NCI-H1105 treated with DMSO at 0.1 percent for 48 hours (cell line): ENCODE data around the gene RASAL1.

ENCODE experiments used
- DNase-seq: peaks from one replicate; lab custom pipeline; 2025; lab: John Stamatoyannopoulos, UW

The RASAL1 gene

GRCh38 chr12:113115455-113116126 lies 20.0 kb downstream of the RASAL1 start:
- no peak for DNase-seq

DNA sequence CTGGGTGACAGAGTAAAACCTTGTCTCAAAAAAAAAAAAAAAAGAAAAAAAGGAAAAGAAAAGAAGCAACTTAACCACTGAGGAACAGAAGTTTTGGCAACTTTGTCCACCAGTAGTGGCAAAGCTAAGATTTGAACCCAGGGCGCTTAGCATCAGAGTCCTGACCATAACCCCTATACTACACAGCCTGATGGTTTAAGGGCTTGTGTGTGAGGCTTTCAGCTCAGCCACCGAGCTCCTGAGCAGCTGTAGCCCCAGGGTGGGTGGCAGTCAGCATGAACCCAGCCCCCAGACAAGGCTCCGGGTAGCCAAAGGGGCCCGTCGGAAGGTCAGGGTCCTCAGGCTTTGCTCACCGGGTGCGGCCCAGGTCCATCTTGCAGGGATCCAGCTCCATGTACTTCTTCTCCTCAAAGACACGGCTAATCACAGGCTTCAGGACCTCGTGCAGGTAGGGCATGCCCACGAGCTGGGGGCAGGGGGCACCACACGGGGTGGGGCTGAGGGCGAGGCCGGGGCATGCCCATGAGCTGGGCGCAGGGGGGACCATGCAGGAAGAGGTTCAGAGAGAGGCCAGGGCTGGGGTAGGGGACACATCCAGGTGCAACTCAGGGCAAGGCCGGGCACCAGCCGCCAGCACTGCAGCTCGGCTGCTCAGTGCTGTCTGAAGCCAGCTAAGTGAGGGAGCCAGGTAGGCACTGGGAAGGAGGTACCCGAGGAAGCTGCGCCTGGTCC lies 20.9 kb downstream of the RASAL1 start:
- no peak for DNase-seq

GRCh38 chr12:113113397-113113796 lies 22.2 kb downstream of the RASAL1 start:
- DNase-seq: no peak

- no peak for DNase-seq
Observed at GRCh38 chr12:113112043-113112899, 23.3 kb downstream of the RASAL1 start.

GRCh38 chr12:113111247-113111646 lies 24.3 kb downstream of the RASAL1 start:
- DNase-seq: no peak

- no peak for DNase-seq
Observed at GRCh38 chr12:113109872-113110599, 25.5 kb downstream of the RASAL1 start.

- no peak for DNase-seq
Observed at GRCh38 chr12:113109360-113109759, 26.2 kb downstream of the RASAL1 start.

GRCh38 chr12:113108308-113108707 lies 27.3 kb downstream of the RASAL1 start:
- DNase-seq: no peak

- no peak for DNase-seq
Observed at GRCh38 chr12:113106361-113106760, 29.2 kb downstream of the RASAL1 start.

DNA sequence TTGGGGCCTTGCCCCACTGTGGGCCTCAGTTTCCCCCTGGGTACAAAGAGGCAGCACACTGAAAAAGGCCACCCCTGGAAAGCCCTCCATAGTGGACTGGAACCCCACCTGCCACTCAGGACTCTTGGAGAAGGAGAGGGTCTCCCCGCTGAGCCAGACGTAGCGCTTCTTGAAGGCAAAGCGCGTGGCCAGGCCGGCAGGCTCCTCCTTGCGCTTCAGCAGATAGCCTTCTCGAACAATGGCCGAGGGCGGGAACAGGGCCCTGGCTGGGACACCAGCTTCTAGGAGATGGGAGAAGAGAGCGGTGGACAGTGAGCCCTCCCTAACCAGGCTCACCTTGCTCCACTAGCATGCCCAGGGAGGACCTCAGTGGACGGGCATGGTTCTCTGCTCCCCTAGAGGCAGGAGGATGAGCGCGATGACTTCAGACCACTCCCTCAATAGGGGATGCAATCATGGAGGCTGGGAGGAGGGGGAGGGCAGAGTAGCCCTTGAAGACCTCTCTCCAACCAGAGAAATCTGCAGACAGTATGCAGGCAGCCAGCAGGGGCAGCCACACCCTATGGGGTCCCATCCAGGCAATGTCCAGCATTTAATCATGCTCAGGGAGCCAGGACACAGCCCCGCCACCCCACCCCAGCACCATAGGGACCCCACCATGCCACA lies 29.8 kb downstream of the RASAL1 start:
- DNase-seq: no peak

- DNase-seq: no peak
Observed at GRCh38 chr12:113104953-113105510, 30.5 kb downstream of the RASAL1 start.

- DNase-seq: no peak
Observed at GRCh38 chr12:113103756-113104450, 31.7 kb downstream of the RASAL1 start.

- DNase-seq: no peak
Observed at GRCh38 chr12:113102811-113103210, 32.8 kb downstream of the RASAL1 start.

- DNase-seq: no peak
Observed at GRCh38 chr12:113101751-113102150, 33.8 kb downstream of the RASAL1 start.

DNA sequence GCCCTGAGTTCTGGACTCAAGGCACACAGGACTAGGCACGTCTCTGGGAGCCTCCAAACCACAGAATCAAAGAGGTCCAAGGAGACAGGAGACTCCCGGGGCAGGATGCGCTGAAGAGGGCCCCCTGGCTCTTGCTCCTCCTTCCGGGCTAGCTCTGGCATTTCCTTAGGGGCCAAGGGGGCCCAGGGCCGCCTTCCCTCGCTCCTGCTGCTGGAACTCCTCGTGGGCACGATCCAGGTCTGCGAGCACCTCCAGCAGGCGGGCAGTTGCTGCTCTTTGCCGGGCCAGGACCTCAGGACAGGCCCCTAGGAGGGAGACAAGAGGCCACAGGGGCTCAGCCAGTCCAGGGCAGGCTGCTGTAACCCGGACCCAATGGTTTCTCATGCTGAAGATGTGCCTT lies 35.8 kb downstream of the RASAL1 start:
- no peak for DNase-seq

DNA sequence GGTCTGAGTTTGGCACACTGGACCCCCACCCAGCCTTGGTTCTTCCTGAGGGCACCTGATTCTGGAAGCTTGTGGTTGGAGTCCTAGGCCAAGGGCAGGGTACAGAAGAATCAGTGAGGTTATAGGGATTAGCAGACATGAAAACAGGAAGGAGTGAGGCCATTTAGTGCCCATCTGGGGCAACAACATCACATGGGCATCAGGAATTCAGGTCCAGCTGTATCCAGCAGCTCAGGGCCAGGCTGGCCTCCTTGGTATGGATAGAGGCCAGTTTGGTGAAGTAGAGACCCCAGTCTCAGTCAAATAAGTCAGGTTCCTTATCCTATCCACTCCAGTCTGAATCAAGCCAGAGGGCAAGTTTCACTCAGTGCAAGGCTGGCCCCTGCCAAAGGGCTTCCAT lies 36.2 kb downstream of the RASAL1 start:
- DNase-seq: no peak

DNA sequence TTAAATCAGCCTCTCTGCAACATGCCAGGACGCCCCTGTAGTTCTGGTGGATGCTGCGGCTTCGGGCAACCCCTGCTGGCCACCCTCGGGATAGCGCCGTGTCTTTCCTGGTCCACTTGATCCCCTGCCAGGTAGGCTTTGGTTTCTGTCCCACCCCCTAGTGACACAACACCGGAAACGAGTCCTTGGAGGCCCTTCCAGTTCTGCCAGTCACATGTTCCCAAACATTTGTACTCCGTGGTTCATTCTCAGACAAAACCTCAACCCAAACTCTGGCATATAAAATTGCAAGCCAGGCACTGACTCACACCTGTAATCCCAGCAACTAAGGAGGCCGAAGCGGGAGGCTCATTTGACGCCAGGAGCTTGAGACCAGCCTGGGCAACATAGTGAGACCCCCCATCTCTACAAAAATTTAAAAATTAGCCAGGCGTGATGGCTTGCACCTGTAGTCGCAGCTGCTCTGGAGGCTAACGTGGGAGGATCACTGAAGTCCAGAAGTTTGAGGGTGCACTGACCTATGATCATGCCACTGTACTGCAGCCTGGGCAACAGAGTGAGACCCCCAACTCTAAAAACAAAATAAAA lies 37.0 kb downstream of the RASAL1 start:
- DNase-seq: peak; percentile 85

DNA sequence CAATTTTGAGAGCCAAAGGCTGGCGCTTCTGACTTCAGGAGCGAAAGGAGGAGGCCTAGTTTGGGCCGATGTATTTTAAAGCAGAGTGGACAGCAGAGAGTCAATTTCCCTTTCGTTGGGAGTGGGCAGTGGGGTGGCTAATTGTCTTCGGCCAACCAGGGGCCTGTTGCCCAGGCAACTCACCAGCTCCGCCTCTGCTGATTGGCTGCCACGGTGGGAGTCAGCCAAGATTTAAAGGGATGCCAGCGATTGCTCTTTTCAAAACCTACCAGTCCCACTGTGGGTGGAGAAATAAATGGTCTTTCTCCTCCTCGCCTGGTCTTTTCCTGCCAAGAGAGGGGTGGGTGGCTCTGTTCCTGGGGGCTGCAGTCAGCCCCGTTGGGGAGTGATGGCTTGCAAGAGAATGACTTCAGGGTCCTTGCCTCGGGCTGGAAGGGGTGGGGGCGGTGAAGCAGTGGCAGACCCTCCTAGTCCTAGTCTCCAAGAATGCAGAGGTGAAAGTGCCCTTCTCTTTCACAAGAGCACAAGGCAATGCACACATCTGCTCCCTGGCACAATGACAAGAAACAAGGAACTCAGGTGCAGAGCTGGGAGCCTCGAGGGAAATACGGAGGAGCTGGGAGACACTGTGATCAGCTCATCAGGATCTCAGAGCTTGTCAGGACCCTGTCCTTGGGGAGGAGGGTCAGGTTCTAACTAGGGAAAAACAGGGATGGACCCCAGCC lies 37.7 kb downstream of the RASAL1 start:
- peak; percentile 47 for DNase-seq

DNA sequence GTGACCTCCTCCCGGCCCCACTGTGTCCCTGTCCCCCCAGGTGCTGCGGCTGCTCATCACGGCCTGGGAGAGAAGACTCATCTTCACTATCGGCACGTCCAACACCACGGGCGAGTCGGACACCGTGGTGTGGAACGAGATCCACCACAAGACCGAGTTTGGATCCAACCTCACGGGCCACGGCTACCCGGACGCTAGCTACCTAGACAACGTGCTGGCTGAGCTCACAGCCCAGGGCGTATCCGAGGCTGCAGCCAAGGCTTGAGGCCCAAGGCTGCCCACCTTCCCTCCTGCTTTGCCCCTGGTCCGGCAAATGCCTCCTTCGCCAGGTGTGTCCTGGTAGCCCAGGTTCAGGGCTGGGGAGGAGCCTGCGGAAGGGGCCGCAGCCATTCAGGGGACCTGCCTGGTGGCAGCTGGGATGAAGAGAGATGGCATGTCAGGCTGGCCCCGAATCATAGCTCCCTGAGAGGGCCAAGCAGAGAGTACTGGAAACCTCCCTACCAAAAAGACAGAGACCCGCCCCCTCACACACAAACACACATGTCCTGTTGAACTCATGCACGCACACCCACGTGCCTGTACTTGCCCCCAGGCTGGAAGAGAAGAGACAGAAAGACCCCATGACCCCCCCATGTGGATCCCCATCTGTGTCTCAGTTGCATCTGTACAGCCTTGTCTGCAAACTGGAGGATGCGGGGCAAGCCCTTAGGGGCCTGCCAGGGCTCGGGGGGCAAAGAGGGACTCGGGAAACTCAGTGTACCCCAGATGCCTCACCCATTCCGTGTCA lies 38.7 kb downstream of the RASAL1 start:
- no peak for DNase-seq
